HepG2 (cell line): ENCODE results near the gene LMTK2. TPM values are rescaled to one million over a fixed set of nuclear protein-coding genes. Genes with fewer than 3 reads are reported as not detected.

Source experiments
- ATAC-seq: fragments of 200-7000 bp; cut with Tn5 transposase; 3 replicates; pipeline ENCODE4 v1.9.1; 2020; ENCODE audit warnings: mild to moderate bottlenecking, moderate library complexity
- BruUV-seq: library from RNA; stranded (reverse); fragments of 400-500 nt; replicated peaks from 2 replicates; lab custom pipeline; 2021; lab: Mats Ljungman, UMichigan
- CTCF ChIA-PET: fragments of 300-600 bp; formaldehyde crosslinking; extraction: SDS; loops from one replicate; lab custom pipeline; 2021; ENCODE audit warnings: low total read pairs, inconsistent platforms, low intra/inter-chr PET ratio; lab: Yijun Ruan, JAX
- POLR2A ChIA-PET: fragments of 350-600 bp; sonication (Branson Sonifier 250); formaldehyde crosslinking; loops from one replicate; lab custom pipeline; 2020; ENCODE audit warnings: antibody characterized with exemption, inconsistent platforms; lab: Yijun Ruan, JAX
- DNase-seq: peaks from one replicate; pipeline ENCODE4 v3.0.0-alpha.2; 2015; ENCODE audit warnings: low spot score
- FAIRE-seq: peaks from 3 replicates; lab custom pipeline; 2011; peaks lifted over from hg19 to GRCh38; lab: Jason Lieb, UNC
- H2AFZ ChIP-seq: one replicate; pipeline ENCODE4 v1.6.1; 2011; ENCODE audit warnings: low read length, inconsistent platforms
- H3K27ac ChIP-seq: fragments of 300-600 bp; 3 replicates; pipeline ENCODE4 v1.8.0; 2011; ENCODE audit warnings: mixed run types, mild to moderate bottlenecking, mixed read lengths, low read length, inconsistent platforms; ENCODE audit not compliant: insufficient read depth; ENCODE audit errors: extremely low read length
- H3K27me3 ChIP-seq, 2 experiments: fragments of 200-600 bp in 1 of 2; 2 replicates in 1 of 2; 3 replicates in 1 of 2; pipeline versions ENCODE4 v1.6.0 to v1.8.0; 2011; ENCODE audit warnings: low read length in 2 of 2, mild to moderate bottlenecking in 2 of 2, moderate library complexity in 2 of 2, inconsistent platforms in 1 of 2; ENCODE audit not compliant: insufficient read depth in 2 of 2, control insufficient read depth in 1 of 2
- H3K36me3 ChIP-seq, 2 experiments: fragments of 200-600 bp in 1 of 2; replicated peaks in 1 of 2; 2 replicates in 1 of 2; 3 replicates in 1 of 2; pipeline versions ENCODE4 v1.5.1 to v1.8.0; 2011; ENCODE audit warnings: low read length in 2 of 2, inconsistent platforms in 1 of 2; ENCODE audit not compliant: insufficient read depth in 2 of 2, control insufficient read depth in 1 of 2
- H3K4me1 ChIP-seq: 2 replicates; pipeline ENCODE4 v1.5.1; 2012; ENCODE audit warnings: low read length, inconsistent platforms; ENCODE audit not compliant: insufficient read depth
- H3K4me2 ChIP-seq: 2 replicates; pipeline ENCODE4 v1.6.0; 2011; ENCODE audit warnings: low read depth, low read length, inconsistent platforms
- H3K4me3 ChIP-seq, 3 experiments: fragments of 200-600 bp in 1 of 3; sonication (generic), shearing (Covaris generic) in 1 of 3; replicated peaks in 1 of 3; 2 replicates each; pipeline ENCODE4 v1.5.1; 2011 to 2016; ENCODE audit warnings: low read length in 3 of 3, inconsistent platforms in 2 of 3, low read depth in 2 of 3, mild to moderate bottlenecking in 2 of 3, control low read depth in 1 of 3, mixed read lengths in 1 of 3; ENCODE audit not compliant: insufficient read depth in 1 of 3
- H3K79me2 ChIP-seq: one replicate; pipeline ENCODE4 v1.6.1; 2011; ENCODE audit warnings: low read length, inconsistent platforms; ENCODE audit not compliant: insufficient read depth
- H3K9ac ChIP-seq: 2 replicates; pipeline ENCODE4 v1.6.0; 2011; ENCODE audit warnings: mild to moderate bottlenecking, low read depth, low read length, inconsistent platforms; ENCODE audit not compliant: insufficient read depth
- H3K9me3 ChIP-seq: 2 replicates; pipeline ENCODE4 v1.5.1; 2012; ENCODE audit warnings: mild to moderate bottlenecking, low read length
- H4K20me1 ChIP-seq: 2 replicates; pipeline ENCODE4 v1.6.0; 2011; ENCODE audit warnings: inconsistent platforms, mild to moderate bottlenecking, low read length, moderate library complexity; ENCODE audit not compliant: insufficient read depth
- KLF9 ChIP-seq: IDR thresholded peaks from 2 replicates; pipeline ENCODE4 v1.6.1; 2016; ENCODE audit warnings: low read depth
- PCBP2 ChIP-seq: fragments of 200-400 bp; formaldehyde crosslinking; optimal IDR thresholded peaks from 2 replicates; pipeline ENCODE3; 2018; ENCODE audit warnings: low read length, low read depth; ENCODE audit not compliant: poor library complexity, severe bottlenecking
- SKIL ChIP-seq: sonication (generic); formaldehyde crosslinking; IDR thresholded peaks from 2 replicates; pipeline ENCODE4 v1.8.0; 2022; ENCODE audit warnings: missing genetic modification reagents, mild to moderate bottlenecking, moderate library complexity, borderline replicate concordance
- TCF7L2 ChIP-seq: IDR thresholded peaks from 2 replicates; pipeline ENCODE4 v1.6.1; 2011; ENCODE audit warnings: mild to moderate bottlenecking, low read depth, low read length, moderate library complexity
- ZNF121 ChIP-seq: sonication (generic); formaldehyde crosslinking; IDR thresholded peaks from 2 replicates; pipeline ENCODE4 v1.5.0; 2020; ENCODE audit warnings: mild to moderate bottlenecking, missing genetic modification reagents
- ZNF264 ChIP-seq: sonication (generic); formaldehyde crosslinking; IDR thresholded peaks from 2 replicates; pipeline ENCODE4 v1.4.0; 2020; ENCODE audit warnings: missing genetic modification reagents
- ZNF556 ChIP-seq: sonication (generic); formaldehyde crosslinking; IDR thresholded peaks from 2 replicates; pipeline ENCODE4 v1.4.0; 2020; ENCODE audit warnings: mild to moderate bottlenecking, missing genetic modification reagents, borderline replicate concordance
- ZSCAN9 ChIP-seq: IDR thresholded peaks from 2 replicates; pipeline ENCODE4 v1.6.1; 2016; ENCODE audit warnings: borderline replicate concordance
- WGBS: methylation state at CpG from one replicate; pipeline ENCODE4 v1.1.6; 2017; ENCODE audit warnings: low lambda C conversion rate; 5-methylcytosine and 5-hydroxymethylcytosine counted together
- in situ Hi-C: cut with HindIII; loops from 2 replicates; pipeline ENCODE4 v1.10.0; 2017; ENCODE audit warnings: low pct_unique_long_range_greater_than_20kb; ENCODE audit not compliant: extremely low pct_ligation_motif_present
- intact Hi-C: fragments of 100-400 bp; cut with micrococcal nuclease; formaldehyde crosslinking; loops from one replicate; pipeline ENCODE4 v1.10.0; 2022; ENCODE audit not compliant: unreplicated experiment
- polyA plus RNA-seq, 8 experiments: library from polyadenylated mRNA; depleted of rRNA in 3 of 8; stranded (reverse) in 7 of 8; unstranded in 1 of 8; fragments of >200 nt; fragmentation: Illumina TruSeq in 4 of 8; extraction: Trizol in 4 of 8; gene quantifications; 2 replicates each; pipeline versions ENCODE4 v1.2.1 to v1.2.3, GENCODE V29; 2011 to 2016; ENCODE audit warnings: low read depth in 4 of 8, missing spikeins in 1 of 8, mixed read lengths in 1 of 8; ENCODE audit not compliant: insufficient read depth in 1 of 8
- total RNA-seq, 5 experiments: library from RNA; depleted of rRNA; stranded (reverse); fragments of >200 nt; fragmentation: Illumina TruSeq; extraction: Trizol; gene quantifications; 2 replicates each; pipeline ENCODE4 v1.2.3, GENCODE V29; 2016; ENCODE audit warnings: low read depth in 1 of 5

LMTK2 gene
- total and polyA plus RNA-seq, 2 of the 13 experiments (the other 11 are each of a cell fraction or from before 2014, with no cell fraction given), result 9.5 to 11.7 TPM

- TF ChIP-seq TCF7L2 (no peak), ZNF556 (CRISPR knock-in tag) (no peak), ZNF264 (CRISPR knock-in tag) (no peak), KLF9 (CRISPR knock-in tag) (no peak), PCBP2 (no peak)
Measured at GRCh38 chr7:98233219-98234070, 126.8 kb downstream of the LMTK2 start (continued).

- ChIA-PET CTCF (no interaction called here), POLR2A (no interaction called here)
- Histone ChIP-seq H3K27me3 (no peaks in the 10 kb centered on the region), H3K36me3 (no peaks in the 10 kb centered on the region; a peak in 2 of 5 replicates), H3K9ac (no peak overlapping the region), H3K4me3 (no peak overlapping the region), H3K79me2 (no peaks in the 10 kb centered on the region), H3K9me3 (no peaks in the 10 kb centered on the region), H3K4me2 (no peak overlapping the region), H3K27ac (no peak overlapping the region), H2AFZ (no peak overlapping the region), H3K4me1 (peaks cover 9% of the 10 kb centered on the region), H4K20me1 (no peaks in the 10 kb centered on the region)
- BruUV-seq, result no TSS peak
- intact Hi-C loops (no loop called here), in situ Hi-C loops (no loop called here)
- FAIRE-seq, result no peak
- ATAC-seq, result no peak
- 93% methylated on average over 10 of the region's 10 CpGs for WGBS
- peak; percentile 61; the same call in 1 of the 2 replicates for TF ChIP-seq ZNF121
- TF ChIP-seq SKIL (CRISPR knock-in tag), result no peak
- TF ChIP-seq ZSCAN9 (CRISPR knock-in tag), result no peak
- no peak for DNase-seq
Measured at GRCh38 chr7:98234429-98235147, 127.9 kb downstream of the LMTK2 start.
